GM21619 (cell line): ENCODE data around the gene RBM17.
"Not testable (repeated sequence)": the region's sequence is repeated elsewhere in the genome, so short reads cannot be mapped to it uniquely, and the experiment has no call there.

ENCODE experiments used
- ATAC-seq: cut with Tn5 transposase; IDR thresholded peaks from one replicate; pipeline ENCODE4 v1.9.1; 2021; ENCODE audit not compliant: unreplicated experiment

RBM17 gene

GRCh38 chr10:6055929-6056328 is 32.9 kb upstream of the RBM17 start:
- no peak for ATAC-seq

- no peak for ATAC-seq
These were observed 32.3 kb upstream of the RBM17 start for GRCh38 chr10:6056411-6057135.

GRCh38 chr10:6058682-6059475 is 30.0 kb upstream of the RBM17 start:
- ATAC-seq: peak; percentile 33

GRCh38 chr10:6059506-6059905 is 29.3 kb upstream of the RBM17 start:
- ATAC-seq: no peak

GRCh38 chr10:6061056-6061455 is 27.8 kb upstream of the RBM17 start:
- no peak for ATAC-seq

GRCh38 chr10:6062101-6062771 is 26.6 kb upstream of the RBM17 start, which contains the start of gene IL2RA:
TSS of gene IL2RA (minus strand) at chr10:6062367. CDS start at chr10:6062151, 216 bp downstream.
- ATAC-seq: no peak

GRCh38 chr10:6064119-6064518 is 24.7 kb upstream of the RBM17 start:
- no peak for ATAC-seq

GRCh38 chr10:6064726-6065125 is 24.1 kb upstream of the RBM17 start:
- not testable (repeated sequence) for ATAC-seq

GRCh38 chr10:6065406-6065805 is 23.4 kb upstream of the RBM17 start:
- ATAC-seq: no peak

GRCh38 chr10:6065835-6066234 is 23.0 kb upstream of the RBM17 start:
- ATAC-seq: no peak

- ATAC-seq: no peak
These were observed 21.4 kb upstream of the RBM17 start for GRCh38 chr10:6067457-6067856.

- ATAC-seq: no peak
These were observed 20.8 kb upstream of the RBM17 start for GRCh38 chr10:6068006-6068405.

- no peak for ATAC-seq
These were observed 20.4 kb upstream of the RBM17 start for GRCh38 chr10:6068422-6068821.

- ATAC-seq: no peak
These were observed 19.5 kb upstream of the RBM17 start for GRCh38 chr10:6069081-6069931.

- ATAC-seq: no peak
These were observed 18.2 kb upstream of the RBM17 start for GRCh38 chr10:6070660-6071059.

- ATAC-seq: no peak
These were observed 17.4 kb upstream of the RBM17 start for GRCh38 chr10:6071181-6072175.

GRCh38 chr10:6072215-6072934 is 16.5 kb upstream of the RBM17 start:
- peak; percentile 76 for ATAC-seq

GRCh38 chr10:6074489-6075301 is 14.1 kb upstream of the RBM17 start:
- no peak for ATAC-seq
